ENCODE results near the gene ITFG2.

- TF ChIP-seq EP300 (IDR thresholded peaks at IDR 0.05; ENCODE audit: borderline replicate concordance) = no peak
- TF ChIP-seq, protein P1, sequence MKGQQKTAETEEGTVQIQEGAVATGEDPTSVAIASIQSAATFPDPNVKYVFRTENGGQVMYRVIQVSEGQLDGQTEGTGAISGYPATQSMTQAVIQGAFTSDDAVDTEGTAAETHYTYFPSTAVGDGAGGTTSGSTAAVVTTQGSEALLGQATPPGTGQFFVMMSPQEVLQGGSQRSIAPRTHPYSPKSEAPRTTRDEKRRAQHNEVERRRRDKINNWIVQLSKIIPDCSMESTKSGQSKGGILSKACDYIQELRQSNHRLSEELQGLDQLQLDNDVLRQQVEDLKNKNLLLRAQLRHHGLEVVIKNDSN (IDR thresholded peaks at IDR 0.05) = no peak
- no peak for TF ChIP-seq TAF1 (IDR thresholded peaks at IDR 0.05; ENCODE audit: low read depth)
- TF ChIP-seq CREB1 (IDR thresholded peaks at IDR 0.05; ENCODE audit: low read depth) = no peak
- no peak for TF ChIP-seq YY1 (IDR thresholded peaks at IDR 0.05; ENCODE audit: low read depth)
- TF ChIP-seq CEBPB (IDR thresholded peaks at IDR 0.05) = no peak
- no peak for TF ChIP-seq EGR1 (IDR thresholded peaks at IDR 0.05)
- TF ChIP-seq FOXM1 (IDR thresholded peaks at IDR 0.05; ENCODE audit: borderline replicate concordance, low read depth) = no peak
- no peak for TF ChIP-seq REST (IDR thresholded peaks at IDR 0.05; ENCODE audit: low read depth)
- TF ChIP-seq NFIC (IDR thresholded peaks at IDR 0.05) = peak; percentile 42; the same call in 1 of the 2 replicates
- no peak for TF ChIP-seq TEAD4 (IDR thresholded peaks at IDR 0.05)
Observed at GRCh38 chr12:2801044-2801783, 11.3 kb upstream of the ITFG2 start.
